HL-60 (cell line): Measurements from ENCODE around the gene SHOC2.

Source experiments
- CTCF ChIP-seq: IDR thresholded peaks from one replicate; pipeline ENCODE4 v1.5.1; 2011; ENCODE audit warnings: low read length, control low read depth, inconsistent platforms; ENCODE audit not compliant: insufficient read depth
- GABPA ChIP-seq: IDR thresholded peaks from 2 replicates; pipeline ENCODE4 v1.6.1; 2012; ENCODE audit warnings: low read depth
- POLR2AphosphoS5 ChIP-seq: IDR thresholded peaks from 2 replicates; pipeline ENCODE4 v1.6.1; 2012; ENCODE audit warnings: low read depth

- TF ChIP-seq CTCF = no peak
- no peak for TF ChIP-seq GABPA
- TF ChIP-seq POLR2AphosphoS5 = no peak
These were observed 98.6 kb downstream of the SHOC2 start for GRCh38 chr10:111018021-111018420.
